GM12878 (cell line): ENCODE results near the gene VARS1. TPM values are rescaled to one million over a fixed set of nuclear protein-coding genes. Genes with fewer than 3 reads are reported as not detected.

Experiments used
- ATAC-seq: fragments of 200-7000 bp; cut with Tn5 transposase; 3 replicates; pipeline ENCODE4 v1.9.1; 2020; ENCODE audit warnings: mild to moderate bottlenecking, moderate library complexity
- BruUV-seq: library from RNA; stranded (reverse); fragments of 400-500 nt; replicated peaks from 2 replicates; lab custom pipeline; 2021; lab: Mats Ljungman, UMichigan
- CTCF ChIA-PET: fragments of 300-600 bp; sonication (Branson Sonifier 250); formaldehyde crosslinking; extraction: SDS; loops from one replicate; lab custom pipeline; 2021; ENCODE audit warnings: inconsistent platforms; lab: Yijun Ruan, JAX
- POLR2A ChIA-PET: fragments of 350-600 bp; formaldehyde crosslinking; extraction: SDS; loops from one replicate; lab custom pipeline; 2021; ENCODE audit warnings: inconsistent platforms; lab: Charles Lee
- RAD21 ChIA-PET: fragments of 300-600 bp; sonication (Branson Sonifier 250); formaldehyde crosslinking; loops from one replicate; lab custom pipeline; 2023; ENCODE audit warnings: antibody characterized with exemption; ENCODE audit not compliant: unreplicated experiment; lab: Charles Lee
- SMC1A ChIA-PET: fragments of 300-600 bp; sonication (Branson Sonifier 250); formaldehyde crosslinking; loops from one replicate; lab custom pipeline; 2023; ENCODE audit not compliant: unreplicated experiment, uncharacterized antibody; lab: Charles Lee
- DNase-seq: peaks from one replicate; pipeline ENCODE4 v3.0.0-alpha.2; 2011; ENCODE audit warnings: low read depth, low spot score
- FAIRE-seq: peaks from 3 replicates; lab custom pipeline; 2011; peaks lifted over from hg19 to GRCh38; lab: Jason Lieb, UNC
- H2AFZ ChIP-seq: 2 replicates; pipeline ENCODE4 v1.6.0; 2011; ENCODE audit warnings: low read depth, low read length, control low read depth; ENCODE audit not compliant: control insufficient read depth
- H3K27ac ChIP-seq: 2 replicates; pipeline ENCODE4 v1.5.1; 2011; ENCODE audit warnings: control low read depth; ENCODE audit not compliant: control insufficient read depth, insufficient read depth
- H3K27me3 ChIP-seq, 2 experiments: replicated peaks in 1 of 2; 2 replicates each; pipeline versions ENCODE4 v1.6.0 to v1.6.1; 2011; ENCODE audit warnings: low read length in 1 of 2; ENCODE audit not compliant: control insufficient read depth in 2 of 2, insufficient read depth in 2 of 2
- H3K36me3 ChIP-seq, 2 experiments: 2 replicates each; pipeline ENCODE4 v1.5.1; 2011; ENCODE audit warnings: low read length in 1 of 2; ENCODE audit not compliant: control insufficient read depth in 2 of 2, insufficient read depth in 2 of 2
- H3K4me1 ChIP-seq: 2 replicates; pipeline ENCODE4 v1.6.1; 2011; ENCODE audit warnings: mild to moderate bottlenecking, low read length, moderate library complexity, mixed read lengths; ENCODE audit not compliant: control insufficient read depth, insufficient read depth
- H3K4me2 ChIP-seq: 2 replicates; pipeline ENCODE4 v1.6.0; 2011; ENCODE audit warnings: control low read depth; ENCODE audit not compliant: control insufficient read depth, insufficient read depth
- H3K4me3 ChIP-seq: fragments of 200-600 bp; sonication (generic); 2 replicates; pipeline ENCODE4 v1.5.1; 2016
- H3K79me2 ChIP-seq: 2 replicates; pipeline ENCODE4 v1.6.0; 2011; ENCODE audit warnings: low read length; ENCODE audit not compliant: control insufficient read depth, insufficient read depth
- H3K9ac ChIP-seq: 2 replicates; pipeline ENCODE4 v1.8.0; 2011; ENCODE audit warnings: low read length, control low read depth, mixed read lengths; ENCODE audit not compliant: control insufficient read depth, insufficient read depth
- H3K9me3 ChIP-seq: replicated peaks from 3 replicates; pipeline ENCODE4 v1.5.1; 2011; ENCODE audit warnings: mild to moderate bottlenecking, low read length; ENCODE audit not compliant: control insufficient read depth, insufficient read depth
- H4K20me1 ChIP-seq: 2 replicates; pipeline ENCODE4 v1.6.0; 2011; ENCODE audit not compliant: control insufficient read depth, insufficient read depth
- BHLHE40 ChIP-seq, 2 experiments: fragments of 450-650 bp in 1 of 2; IDR thresholded peaks; 2 replicates each; pipeline ENCODE4 v1.6.1; 2011 to 2017; ENCODE audit warnings: low read depth in 2 of 2, borderline replicate concordance in 1 of 2, improper control_type of control experiment in 1 of 2, low read length in 1 of 2, mild to moderate bottlenecking in 1 of 2
- EP300 ChIP-seq, 2 experiments: fragments of 150-350 bp in 1 of 2; IDR thresholded peaks; 2 replicates each; pipeline ENCODE4 v1.6.1; 2011 to 2012; ENCODE audit warnings: low read depth in 2 of 2, low read length in 2 of 2, borderline replicate concordance in 1 of 2, improper control_type of control experiment in 1 of 2, inconsistent platforms in 1 of 2; ENCODE audit not compliant: control insufficient read depth in 1 of 2
- MXI1 ChIP-seq: fragments of 150-350 bp; IDR thresholded peaks from 2 replicates; pipeline ENCODE4 v1.6.1; 2011; ENCODE audit warnings: low read depth, mild to moderate bottlenecking, inconsistent platforms, low read length, improper control_type of control experiment
- NR2C1 ChIP-seq: fragments of 450-650 bp; IDR thresholded peaks from 2 replicates; pipeline ENCODE4 v1.6.1; 2017; ENCODE audit warnings: antibody characterized with exemption, mild to moderate bottlenecking, moderate library complexity
- NRF1 ChIP-seq: conservative IDR thresholded peaks from 2 replicates; pipeline ENCODE4 v1.6.1; 2011; ENCODE audit warnings: mild to moderate bottlenecking, low read depth, low read length, improper control_type of control experiment
- RAD21 ChIP-seq: IDR thresholded peaks from 2 replicates; pipeline ENCODE4 v1.6.1; 2011; ENCODE audit warnings: mild to moderate bottlenecking, low read depth, low read length, moderate library complexity; ENCODE audit not compliant: insufficient read depth
- WGBS: methylation state at CpG from one replicate; pipeline ENCODE4 v1.1.6; 2016; ENCODE audit warnings: low lambda C conversion rate; ENCODE audit not compliant: insufficient replicate concordance, insufficient coverage; ENCODE audit errors: missing lambda C conversion rate; 5-methylcytosine and 5-hydroxymethylcytosine counted together
- in situ Hi-C: fragments of 300-500 bp; cut with MboI; formaldehyde crosslinking; loops from 9 replicates; pipeline ENCODE4 v1.14.3; 2018; ENCODE audit warnings: mixed read lengths
- intact Hi-C: fragments of 100-400 bp; cut with micrococcal nuclease; formaldehyde crosslinking; loops from one replicate; pipeline ENCODE4 v1.14.2; 2022; ENCODE audit not compliant: unreplicated experiment
- polyA plus RNA-seq, 11 experiments: library from polyadenylated mRNA; depleted of rRNA in 4 of 11; unstranded in 6 of 11; stranded (reverse) in 5 of 11; fragments of >200 nt; fragmentation: Nextera tagmentation in 4 of 11; fragmentation: Illumina TruSeq in 1 of 11; extraction: Ambion mirVana in 4 of 11; extraction: Trizol in 1 of 11; gene quantifications; 1 replicate in 1 of 11; 2 replicates in 10 of 11; pipeline versions ENCODE4 v1.2.1 to v1.2.3, GENCODE V29; 2011 to 2016; ENCODE audit warnings: inconsistent platforms in 2 of 11, missing spikeins in 2 of 11, low read depth in 1 of 11
- total RNA-seq, 4 experiments: library from RNA; depleted of rRNA in 3 of 4; stranded (reverse); fragments of >200 nt in 3 of 4; fragmentation: Illumina TruSeq in 1 of 4; extraction: Trizol in 1 of 4; gene quantifications; 2 replicates each; pipeline versions ENCODE4 v1.2.1 to v1.2.3, GENCODE V29; 2013 to 2021
- TF ChIP-seq, protein P1 (sequence below): IDR thresholded peaks from 2 replicates; pipeline ENCODE4 v1.6.1; 2012; ENCODE audit warnings: mild to moderate bottlenecking, low read depth, low read length

VARS1 gene
- total and polyA plus RNA-seq, 10 of the 15 experiments (the other 5 are each of a cell fraction or from before 2014, with no cell fraction given), result 1.2 to 243 (median 80.7) TPM

GRCh38 chr6:31831350-31832215 is 36.0 kb upstream of the VARS1 start (continued):
- TF ChIP-seq EP300 (IDR thresholded peaks at IDR 0.05; ENCODE audit: borderline replicate concordance in 1 of 2, control insufficient read depth in 1 of 2, low read depth in 2 of 2, low read length in 2 of 2), result no peak
- no peak for TF ChIP-seq NRF1

DNA sequence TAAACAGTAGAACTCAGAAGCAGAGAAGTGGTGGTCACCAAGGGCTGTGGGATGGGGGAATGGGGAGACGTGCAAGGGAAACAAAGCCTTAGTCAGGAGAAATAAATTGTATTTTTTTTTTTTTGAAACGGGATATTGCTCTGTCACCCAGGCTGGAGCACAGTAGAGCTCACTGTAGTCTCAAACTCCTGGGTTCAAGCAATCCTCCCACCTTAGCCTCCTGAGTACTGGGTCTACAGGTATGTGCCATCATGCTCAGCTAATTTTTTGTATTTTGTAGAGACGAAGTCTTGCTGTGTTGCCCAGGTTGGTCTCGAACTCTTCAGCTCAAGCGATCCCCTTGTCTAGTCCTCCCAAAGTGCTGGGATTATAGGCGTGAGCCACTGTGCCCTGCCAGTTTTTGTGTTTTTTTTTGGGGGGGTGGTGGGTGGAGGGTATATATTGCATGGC is 35.4 kb upstream of the VARS1 start:
- ATAC-seq, result no peak
- SMC1A ChIA-PET, result interaction anchor here (0.5 to 3.7 kb wide), 33 partner anchors 11 to 290 kb away, joined by 3 to 30 read pairs (median 4); partner anchors contain the start of genes ABHD16A, ATP6V1G2, CLIC1 and HSPA1A
- Histone ChIP-seq H3K4me3 (peak overlapping the region; percentile 79), H3K27ac (peak overlapping the region; percentile 67), H3K9me3 (no peaks in the 10 kb centered on the region), H4K20me1 (no peaks in the 10 kb centered on the region), H3K4me1 (peaks cover 8% of the 10 kb centered on the region), H3K9ac (peak overlapping the region; percentile 59)
- RAD21 ChIA-PET, result interaction anchor here (0.5 to 3.9 kb wide), 29 partner anchors 8 to 348 kb away, joined by 3 to 30 read pairs (median 5); partner anchors contain the start of genes ABHD16A, DDAH2, DXO and GPANK1
- no peak for DNase-seq
- CTCF ChIA-PET, result interaction anchor here (0.6 to 4.0 kb wide), 28 partner anchors 8 to 336 kb away, joined by 3 to 27 read pairs (median 6); partner anchors contain the start of genes CLIC1, DDAH2, HSPA1A and HSPA1L
- no peak for FAIRE-seq
- in situ Hi-C loops, result loop anchor here (10.0 kb wide), 1 partner anchor 286 kb away; the partner anchor contains the start of genes ATP6V1G2, DDX39B and NFKBIL1
- WGBS, result 32% methylated on average over 6 of the region's 6 CpGs
- TF ChIP-seq NR2C1, result no peak
- no peak for TF ChIP-seq BHLHE40 (IDR thresholded peaks at IDR 0.05; ENCODE audit: borderline replicate concordance in 1 of 2, low read depth in 2 of 2, low read length in 1 of 2)
- 0 out of 2 replicates have a peak, but pooled peaks have one; percentile 16 for TF ChIP-seq MXI1
- TF ChIP-seq RAD21, result no peak
- TF ChIP-seq, protein P1, sequence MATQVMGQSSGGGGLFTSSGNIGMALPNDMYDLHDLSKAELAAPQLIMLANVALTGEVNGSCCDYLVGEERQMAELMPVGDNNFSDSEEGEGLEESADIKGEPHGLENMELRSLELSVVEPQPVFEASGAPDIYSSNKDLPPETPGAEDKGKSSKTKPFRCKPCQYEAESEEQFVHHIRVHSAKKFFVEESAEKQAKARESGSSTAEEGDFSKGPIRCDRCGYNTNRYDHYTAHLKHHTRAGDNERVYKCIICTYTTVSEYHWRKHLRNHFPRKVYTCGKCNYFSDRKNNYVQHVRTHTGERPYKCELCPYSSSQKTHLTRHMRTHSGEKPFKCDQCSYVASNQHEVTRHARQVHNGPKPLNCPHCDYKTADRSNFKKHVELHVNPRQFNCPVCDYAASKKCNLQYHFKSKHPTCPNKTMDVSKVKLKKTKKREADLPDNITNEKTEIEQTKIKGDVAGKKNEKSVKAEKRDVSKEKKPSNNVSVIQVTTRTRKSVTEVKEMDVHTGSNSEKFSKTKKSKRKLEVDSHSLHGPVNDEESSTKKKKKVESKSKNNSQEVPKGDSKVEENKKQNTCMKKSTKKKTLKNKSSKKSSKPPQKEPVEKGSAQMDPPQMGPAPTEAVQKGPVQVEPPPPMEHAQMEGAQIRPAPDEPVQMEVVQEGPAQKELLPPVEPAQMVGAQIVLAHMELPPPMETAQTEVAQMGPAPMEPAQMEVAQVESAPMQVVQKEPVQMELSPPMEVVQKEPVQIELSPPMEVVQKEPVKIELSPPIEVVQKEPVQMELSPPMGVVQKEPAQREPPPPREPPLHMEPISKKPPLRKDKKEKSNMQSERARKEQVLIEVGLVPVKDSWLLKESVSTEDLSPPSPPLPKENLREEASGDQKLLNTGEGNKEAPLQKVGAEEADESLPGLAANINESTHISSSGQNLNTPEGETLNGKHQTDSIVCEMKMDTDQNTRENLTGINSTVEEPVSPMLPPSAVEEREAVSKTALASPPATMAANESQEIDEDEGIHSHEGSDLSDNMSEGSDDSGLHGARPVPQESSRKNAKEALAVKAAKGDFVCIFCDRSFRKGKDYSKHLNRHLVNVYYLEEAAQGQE, result no peak
- TF ChIP-seq, all 136 proteins: peak for 1
- Histone ChIP-seq H3K4me2 (peak overlapping the region; percentile 73), H3K27me3 (no peaks in the 10 kb centered on the region), H3K36me3 (no peaks in the 10 kb centered on the region), H2AFZ (peak overlapping the region; percentile 35; the same call in 1 of the 2 replicates), H3K79me2 (peaks cover 44% of the 10 kb centered on the region)
- BruUV-seq, result no TSS peak
- intact Hi-C loops, result loop anchor here (1.0 to 5.0 kb wide), 4 partner anchors 34 to 285 kb away; partner anchors contain the start of genes ATP6V1G2, CSNK2B, LY6G5B and VARS1
- POLR2A ChIA-PET, result interaction anchor here (0.5 to 10.9 kb wide), 26 partner anchors 9 to 1748 kb away, joined by 3 to 122 read pairs (median 4); partner anchors contain the start of genes ABHD16A, CLIC1, DDX39B and HSPA1A
